Tibial artery (tissue), 4 donors: Measurements from ENCODE around the gene COL28A1.

Experiments
- DNase-seq, 2 donors: peaks; one replicate each; pipeline ENCODE4 v3.0.0-alpha.2; 2019
- H3K27ac ChIP-seq, 2 donors: fragments of 200-600 bp; sonication (generic) in 1 of 2; 1 replicate in 1 of 2; 2 replicates in 1 of 2; pipeline ENCODE4 v1.5.1; 2018 to 2019; ENCODE audit warnings: mild to moderate bottlenecking in 1 of 2
- H3K27me3 ChIP-seq, 2 donors: fragments of 200-600 bp; sonication (generic) in 1 of 2; one replicate each; pipeline versions ENCODE4 v1.5.1 to v1.6.0; 2016 to 2019
- H3K36me3 ChIP-seq, 3 donors: fragments of 200-600 bp; sonication (generic) in 2 of 3; one replicate each; pipeline ENCODE4 v1.5.1; 2016 to 2019; ENCODE audit warnings: mild to moderate bottlenecking in 2 of 3
- H3K4me1 ChIP-seq, 4 donors: fragments of 200-600 bp; sonication (generic) in 2 of 4; 1 replicate in 3 of 4; 2 replicates in 1 of 4; pipeline ENCODE4 v1.5.1; 2016 to 2019
- H3K4me3 ChIP-seq, 2 donors: fragments of 200-600 bp; sonication (generic) in 1 of 2; 1 replicate in 1 of 2; 2 replicates in 1 of 2; pipeline ENCODE4 v1.5.1; 2018 to 2019; ENCODE audit warnings: mild to moderate bottlenecking in 2 of 2
- H3K9me3 ChIP-seq, 3 donors: fragments of 200-600 bp; sonication (generic) in 1 of 3; one replicate each; pipeline ENCODE4 v1.5.1; 2016 to 2019
- intact Hi-C: fragments of 100-400 bp; cut with DNase I; formaldehyde crosslinking; loops from one replicate; pipeline ENCODE4 v1.15.0; 2023; ENCODE audit warnings: low total_unique reads
- TF ChIP-seq, protein P1 (sequence below), 2 experiments: fragments of 200-600 bp in 1 of 2; fragments of 450-650 bp in 1 of 2; IDR thresholded peaks; one replicate each; pipeline ENCODE4 v1.5.1; 2017 to 2019; ENCODE audit warnings: antibody characterized with exemption in 2 of 2, mild to moderate bottlenecking in 1 of 2, moderate library complexity in 1 of 2

COL28A1 gene

GRCh38 chr7:7417414-7417813 lies 118.3 kb downstream of the COL28A1 start:
- no peak for DNase-seq
- no peaks in the 10 kb centered on the region for H3K9me3 ChIP-seq
- H3K27me3 ChIP-seq = no peaks in the 10 kb centered on the region
- H3K4me3 ChIP-seq = no peak overlapping the region
- H3K36me3 ChIP-seq = no peaks in the 10 kb centered on the region
- H3K4me1 ChIP-seq = peaks cover 0 to 3% (median 0%) of the 10 kb centered on the region in 4 donors
- intact Hi-C loops = no loop called here
- TF ChIP-seq, protein P1, sequence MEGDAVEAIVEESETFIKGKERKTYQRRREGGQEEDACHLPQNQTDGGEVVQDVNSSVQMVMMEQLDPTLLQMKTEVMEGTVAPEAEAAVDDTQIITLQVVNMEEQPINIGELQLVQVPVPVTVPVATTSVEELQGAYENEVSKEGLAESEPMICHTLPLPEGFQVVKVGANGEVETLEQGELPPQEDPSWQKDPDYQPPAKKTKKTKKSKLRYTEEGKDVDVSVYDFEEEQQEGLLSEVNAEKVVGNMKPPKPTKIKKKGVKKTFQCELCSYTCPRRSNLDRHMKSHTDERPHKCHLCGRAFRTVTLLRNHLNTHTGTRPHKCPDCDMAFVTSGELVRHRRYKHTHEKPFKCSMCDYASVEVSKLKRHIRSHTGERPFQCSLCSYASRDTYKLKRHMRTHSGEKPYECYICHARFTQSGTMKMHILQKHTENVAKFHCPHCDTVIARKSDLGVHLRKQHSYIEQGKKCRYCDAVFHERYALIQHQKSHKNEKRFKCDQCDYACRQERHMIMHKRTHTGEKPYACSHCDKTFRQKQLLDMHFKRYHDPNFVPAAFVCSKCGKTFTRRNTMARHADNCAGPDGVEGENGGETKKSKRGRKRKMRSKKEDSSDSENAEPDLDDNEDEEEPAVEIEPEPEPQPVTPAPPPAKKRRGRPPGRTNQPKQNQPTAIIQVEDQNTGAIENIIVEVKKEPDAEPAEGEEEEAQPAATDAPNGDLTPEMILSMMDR (IDR thresholded peaks at IDR 0.05) = no peak
- no peak overlapping the region for H3K27ac ChIP-seq

DNA sequence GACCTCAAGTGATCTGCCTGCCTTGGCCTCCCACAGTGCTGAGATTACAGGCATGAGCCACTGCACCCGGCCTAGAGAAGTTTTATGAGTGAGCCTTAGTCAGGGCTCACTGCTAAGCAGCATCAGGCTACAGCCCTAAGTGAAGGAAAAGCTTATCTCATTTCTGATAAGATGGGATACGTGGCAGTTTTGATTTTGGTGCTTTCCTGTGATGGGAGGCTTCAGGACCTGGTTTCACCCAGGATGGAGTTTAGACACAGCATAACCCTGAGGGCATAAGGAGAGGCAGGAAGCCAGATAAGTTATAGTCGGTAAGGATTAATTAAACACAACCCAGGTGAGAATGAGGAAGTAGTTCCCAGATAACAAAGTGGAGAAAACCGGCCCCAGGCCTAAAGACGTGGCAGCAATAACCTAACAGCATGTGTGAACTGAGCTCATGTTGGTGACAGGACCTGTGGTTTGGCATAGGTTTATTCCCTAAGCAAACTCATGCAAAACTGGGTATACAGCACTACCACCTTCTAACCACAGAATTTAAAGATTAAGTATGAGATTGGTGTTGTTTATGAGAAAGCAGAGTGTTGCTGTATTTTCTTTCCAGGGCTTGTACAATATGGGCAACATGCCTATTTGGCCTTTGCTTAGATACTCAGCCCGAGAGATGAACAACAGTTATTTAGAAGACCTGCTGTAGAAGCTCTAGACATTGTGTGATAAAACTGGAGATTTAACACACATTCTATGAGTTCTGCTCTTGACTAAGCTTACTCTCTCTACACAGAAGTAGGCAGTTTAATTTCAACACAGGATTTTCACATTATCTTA lies 119.4 kb downstream of the COL28A1 start:
- H3K27me3 ChIP-seq = no peaks in the 10 kb centered on the region
- no peaks in the 10 kb centered on the region for H3K9me3 ChIP-seq
- peaks cover 0 to 3% (median 0%) of the 10 kb centered on the region in 4 donors for H3K4me1 ChIP-seq
- TF ChIP-seq, protein P1 (IDR thresholded peaks at IDR 0.05) = no peak
- H3K4me3 ChIP-seq = no peak overlapping the region
- no peak overlapping the region for H3K27ac ChIP-seq
- H3K36me3 ChIP-seq = no peaks in the 10 kb centered on the region
- DNase-seq = no peak
- intact Hi-C loops = no loop called here

- H3K27me3 ChIP-seq = no peaks in the 10 kb centered on the region
- H3K4me1 ChIP-seq = peaks cover 0 to 3% (median 0%) of the 10 kb centered on the region in 4 donors
- H3K9me3 ChIP-seq = no peaks in the 10 kb centered on the region
- no peak overlapping the region for H3K4me3 ChIP-seq
- intact Hi-C loops = no loop called here
- TF ChIP-seq, protein P1 (IDR thresholded peaks at IDR 0.05) = no peak
- no peak for DNase-seq
- no peaks in the 10 kb centered on the region for H3K36me3 ChIP-seq
- no peak overlapping the region for H3K27ac ChIP-seq
Measured at GRCh38 chr7:7414791-7415603, 120.7 kb downstream of the COL28A1 start.

- Histone ChIP-seq H3K9me3 (peaks cover 0 to 6% (median 0%) of the 10 kb centered on the region in 3 donors), H3K4me3 (no peak overlapping the region), H3K27me3 (no peaks in the 10 kb centered on the region), H3K27ac (no peak overlapping the region), H3K4me1 (no peaks in the 10 kb centered on the region), H3K36me3 (no peaks in the 10 kb centered on the region)
- TF ChIP-seq, protein P1 (IDR thresholded peaks at IDR 0.05) = no peak
- no peak for DNase-seq
- intact Hi-C loops = no loop called here
Measured at GRCh38 chr7:7408001-7408770, 127.5 kb downstream of the COL28A1 start.

DNA sequence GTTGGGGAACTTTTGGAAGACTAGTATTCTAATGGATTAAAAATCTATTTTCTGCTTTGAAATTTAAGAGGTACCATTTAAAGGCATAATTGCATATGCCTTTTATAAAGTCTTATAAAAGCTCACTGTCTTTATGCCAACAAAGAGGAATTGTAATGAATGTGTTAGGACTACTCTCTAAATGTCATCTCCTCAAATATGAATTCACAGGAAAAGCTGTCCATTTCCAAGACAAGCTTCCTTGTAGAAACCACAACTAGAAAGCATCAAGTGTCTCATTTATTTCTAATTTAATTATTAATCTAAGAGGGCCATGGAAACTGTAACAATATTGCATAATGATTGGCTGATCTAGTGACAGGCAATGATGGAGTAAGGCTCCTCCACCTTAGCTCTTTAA lies 130.2 kb downstream of the COL28A1 start:
- no peaks in the 10 kb centered on the region for H3K4me1 ChIP-seq
- TF ChIP-seq, protein P1 (IDR thresholded peaks at IDR 0.05) = no peak
- intact Hi-C loops = no loop called here
- no peak overlapping the region for H3K27ac ChIP-seq
- H3K27me3 ChIP-seq = no peaks in the 10 kb centered on the region
- no peak for DNase-seq
- H3K9me3 ChIP-seq = peaks cover 0 to 6% (median 0%) of the 10 kb centered on the region in 3 donors
- no peaks in the 10 kb centered on the region for H3K36me3 ChIP-seq
- no peak overlapping the region for H3K4me3 ChIP-seq
